Medulla oblongata (tissue), 1 donor: ENCODE measurements around the gene ATP8B4.
"Not testable (repeated sequence)": the region's sequence is repeated elsewhere in the genome, so short reads cannot be mapped to it uniquely, and the experiment has no call there.

Source experiments
- DNase-seq: peaks from one replicate; pipeline ENCODE4 v3.0.0-alpha.2; 2015; ENCODE audit errors: extremely low spot score

ATP8B4 gene

GRCh38 chr15:50107591-50108408 is 11.2 kb downstream of the ATP8B4 start:
- peak; percentile 86 for DNase-seq

GRCh38 chr15:50107157-50107556 is 11.9 kb downstream of the ATP8B4 start:
- no peak for DNase-seq

- no peak for DNase-seq
Measured at GRCh38 chr15:50106457-50106856, 12.6 kb downstream of the ATP8B4 start.

- DNase-seq, result no peak
Measured at GRCh38 chr15:50100486-50100885, 18.5 kb downstream of the ATP8B4 start.

- no peak for DNase-seq
Measured at GRCh38 chr15:50098545-50098944, 20.5 kb downstream of the ATP8B4 start.

GRCh38 chr15:50095938-50096821 is 22.9 kb downstream of the ATP8B4 start:
- DNase-seq, result no peak

- DNase-seq, result not testable (repeated sequence)
Measured at GRCh38 chr15:50089386-50089785, 29.6 kb downstream of the ATP8B4 start.

- no peak for DNase-seq
Measured at GRCh38 chr15:50084932-50085331, 34.1 kb downstream of the ATP8B4 start.

- no peak for DNase-seq
Measured at GRCh38 chr15:50083424-50084025, 35.5 kb downstream of the ATP8B4 start.

GRCh38 chr15:50082066-50082465 is 37.0 kb downstream of the ATP8B4 start:
- no peak for DNase-seq

GRCh38 chr15:50077651-50078050 is 41.4 kb downstream of the ATP8B4 start:
- peak; percentile 85 for DNase-seq

- no peak for DNase-seq
Measured at GRCh38 chr15:50077176-50077575, 41.9 kb downstream of the ATP8B4 start.

- DNase-seq, result no peak
Measured at GRCh38 chr15:50075319-50075718, 43.7 kb downstream of the ATP8B4 start.

- no peak for DNase-seq
Measured at GRCh38 chr15:50071551-50072258, 47.3 kb downstream of the ATP8B4 start.

- no peak for DNase-seq
Measured at GRCh38 chr15:50068016-50068415, 51.0 kb downstream of the ATP8B4 start.

- no peak for DNase-seq
Measured at GRCh38 chr15:50067254-50067653, 51.8 kb downstream of the ATP8B4 start.

- DNase-seq, result no peak
Measured at GRCh38 chr15:50066666-50067065, 52.4 kb downstream of the ATP8B4 start.

- no peak for DNase-seq
Measured at GRCh38 chr15:50066202-50066601, 52.8 kb downstream of the ATP8B4 start.

- no peak for DNase-seq
Measured at GRCh38 chr15:50065279-50065678, 53.8 kb downstream of the ATP8B4 start.

GRCh38 chr15:50064673-50065072 is 54.4 kb downstream of the ATP8B4 start:
- no peak for DNase-seq

- no peak for DNase-seq
Measured at GRCh38 chr15:50063226-50063625, 55.8 kb downstream of the ATP8B4 start.

- no peak for DNase-seq
Measured at GRCh38 chr15:50061503-50061902, 57.5 kb downstream of the ATP8B4 start.
